NCI-H2227 (cell line): ENCODE data around the gene MAGEB17.
A peak's percentile ranks its signal among the peaks of the same experiment; 100 is the strongest.
"Not testable (repeated sequence)": the region's sequence is repeated elsewhere in the genome, so short reads cannot be mapped to it uniquely, and the experiment has no call there.

Source experiments
- DNase-seq: peaks from one replicate; lab custom pipeline; 2025; ENCODE audit not compliant: unreplicated experiment; lab: John Stamatoyannopoulos, UW

The MAGEB17 gene

DNA sequence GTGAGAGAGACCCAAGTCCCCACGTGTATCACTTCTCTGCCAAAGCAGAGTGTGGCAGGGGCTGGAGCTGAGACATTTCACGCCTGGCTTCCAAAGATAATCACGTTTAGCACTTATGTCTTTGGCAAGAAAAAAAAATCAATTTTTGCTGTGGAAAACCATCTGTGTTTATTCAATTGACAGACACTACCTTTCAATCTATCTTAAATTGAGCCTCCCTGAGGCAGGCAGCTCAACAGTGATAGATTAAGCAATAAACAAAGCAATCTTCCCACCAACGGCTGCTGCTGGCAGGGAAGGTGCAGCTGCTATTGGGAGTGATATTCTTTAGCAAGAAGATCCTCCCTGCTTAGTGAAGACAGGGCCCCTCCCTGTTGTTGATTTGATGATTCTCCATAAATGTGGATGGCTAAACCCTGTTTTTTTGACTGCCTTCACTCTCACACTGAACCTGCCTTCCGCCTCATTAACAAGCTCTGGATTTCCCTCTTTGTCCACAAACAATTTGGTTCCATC lies 11.6 kb upstream of the MAGEB17 start:
- peak; percentile 57 for DNase-seq

GRCh38 chrX:16156692-16157331 lies 10.5 kb upstream of the MAGEB17 start:
- no peak for DNase-seq

- no peak for DNase-seq
Observed at GRCh38 chrX:16160729-16161128, 6.6 kb upstream of the MAGEB17 start.

DNA sequence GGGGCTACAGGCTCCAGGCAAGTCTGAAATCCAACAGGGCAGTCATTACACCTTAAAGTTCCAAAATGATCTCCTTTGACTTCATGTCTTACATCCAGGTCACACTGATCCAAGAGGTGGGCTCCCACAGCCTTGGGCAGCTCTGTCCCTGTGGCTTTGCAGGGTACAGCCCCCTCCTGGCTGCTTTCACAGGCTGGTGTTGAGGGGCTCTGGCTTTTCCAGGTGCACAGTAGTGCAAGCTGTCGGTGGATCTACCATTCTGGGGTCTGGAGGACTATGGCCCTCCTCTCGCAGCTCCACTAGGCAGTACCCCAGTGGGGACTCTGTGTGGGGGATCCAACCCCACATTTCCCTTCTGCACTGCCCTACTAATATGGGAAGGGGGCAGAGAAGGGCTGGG lies 6.1 kb upstream of the MAGEB17 start:
- DNase-seq: not testable (repeated sequence)

DNA sequence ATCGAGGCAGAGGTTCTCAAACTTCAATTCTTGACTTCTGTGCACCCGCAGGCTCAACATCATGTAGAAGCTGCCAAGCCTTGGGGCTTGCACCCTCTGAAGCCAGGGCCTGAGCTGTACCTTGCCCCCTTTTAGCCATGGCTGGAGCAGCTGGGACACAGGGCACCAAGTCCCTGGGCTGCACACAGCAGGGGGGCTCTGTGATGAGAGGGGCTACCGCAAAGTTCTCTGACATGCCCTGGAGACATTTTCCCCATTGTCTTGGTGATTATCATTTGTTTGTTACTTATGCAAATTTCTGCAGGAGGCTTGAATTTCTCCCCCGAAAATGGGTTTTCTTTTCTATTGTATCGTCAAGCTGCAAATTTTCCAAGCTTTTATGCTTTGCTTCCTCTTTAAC lies 4.9 kb upstream of the MAGEB17 start:
- no peak for DNase-seq

DNA sequence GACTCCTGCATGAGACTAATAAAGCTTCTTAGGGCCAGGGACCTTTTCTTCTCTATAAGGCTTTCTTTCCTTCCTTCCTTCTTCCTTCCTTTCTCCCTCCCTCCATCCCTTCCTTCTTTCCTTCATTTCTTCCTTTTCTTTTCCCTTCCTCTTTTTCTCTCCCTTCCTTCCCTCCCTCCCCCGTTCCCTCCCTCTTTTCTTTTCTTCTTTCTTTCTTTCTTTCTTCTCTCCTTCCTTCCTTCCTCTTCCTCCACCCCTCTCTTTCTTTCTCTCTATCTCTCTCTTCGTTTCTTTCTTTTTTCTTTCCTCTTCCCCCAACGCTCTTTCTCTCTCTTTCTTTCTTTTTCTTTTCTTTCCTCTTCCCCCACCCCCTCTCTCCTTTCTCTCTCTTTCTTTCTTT lies 2.5 kb upstream of the MAGEB17 start:
- DNase-seq: no peak

- DNase-seq: no peak
Observed at GRCh38 chrX:16171039-16171438, 3.8 kb downstream of the MAGEB17 start.

GRCh38 chrX:16171944-16172343 lies 4.7 kb downstream of the MAGEB17 start:
- DNase-seq: no peak

DNA sequence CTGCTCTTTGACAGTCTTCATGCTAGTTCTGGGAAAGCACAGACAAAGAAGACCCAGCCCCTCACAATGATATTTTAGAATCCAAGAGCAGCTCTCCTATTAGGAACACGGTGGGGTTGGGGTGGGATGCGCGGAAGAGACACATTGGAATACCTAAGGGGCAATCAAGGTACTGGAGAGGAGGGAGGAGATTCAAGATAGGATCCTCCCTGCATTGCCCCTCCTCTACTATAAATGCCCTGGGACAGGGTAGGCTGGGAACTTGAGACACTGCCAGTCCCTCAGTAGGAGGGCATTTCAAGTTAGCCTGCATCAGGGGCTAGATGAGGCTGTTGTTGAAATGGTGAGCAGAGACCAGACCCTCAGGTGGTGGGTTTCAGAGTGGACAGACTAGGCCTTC lies 5.1 kb downstream of the MAGEB17 start:
- no peak for DNase-seq

GRCh38 chrX:16175329-16176061 lies 8.2 kb downstream of the MAGEB17 start:
- no peak for DNase-seq

DNA sequence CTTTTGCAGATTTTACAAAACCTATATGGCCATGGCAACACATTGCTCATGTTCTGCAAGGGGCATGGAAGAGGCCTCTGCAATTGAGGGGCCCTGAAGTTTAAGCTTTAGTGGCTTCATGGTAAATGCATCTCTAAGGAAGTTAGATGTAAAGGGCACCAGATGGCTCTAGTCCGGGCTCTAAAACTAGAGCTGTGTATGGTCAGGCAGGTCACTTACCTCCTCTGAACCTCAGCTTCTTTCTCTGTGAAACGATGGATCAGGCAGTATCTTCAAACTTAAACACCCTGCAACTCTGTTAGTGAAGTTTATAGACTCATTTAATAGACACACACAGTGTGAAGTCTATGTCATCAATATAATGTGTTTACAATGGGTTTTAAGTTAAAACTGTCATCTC lies 10.0 kb downstream of the MAGEB17 start:
- no peak for DNase-seq

GRCh38 chrX:16183843-16184242 lies 16.6 kb downstream of the MAGEB17 start:
- not testable (repeated sequence) for DNase-seq

DNA sequence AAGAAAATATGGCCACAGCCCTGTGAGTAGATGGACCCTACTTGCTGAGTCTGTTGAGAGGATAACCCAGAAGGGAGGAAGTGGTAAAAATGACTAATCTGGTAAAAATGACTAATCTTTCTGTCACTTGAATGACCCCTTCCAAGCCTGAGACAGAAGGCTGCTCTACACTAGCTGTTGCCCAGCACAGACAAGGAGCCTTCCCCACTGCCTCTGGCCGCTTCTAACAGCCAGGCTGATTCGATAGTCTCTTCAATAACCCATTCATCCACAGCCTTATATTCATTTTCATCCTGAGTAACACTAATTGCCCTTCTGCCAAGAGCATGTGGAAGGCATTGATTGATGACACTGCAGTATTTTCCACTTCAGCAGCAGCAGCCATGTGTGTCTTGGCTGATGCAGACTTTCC lies 18.4 kb downstream of the MAGEB17 start:
- DNase-seq: no peak

DNA sequence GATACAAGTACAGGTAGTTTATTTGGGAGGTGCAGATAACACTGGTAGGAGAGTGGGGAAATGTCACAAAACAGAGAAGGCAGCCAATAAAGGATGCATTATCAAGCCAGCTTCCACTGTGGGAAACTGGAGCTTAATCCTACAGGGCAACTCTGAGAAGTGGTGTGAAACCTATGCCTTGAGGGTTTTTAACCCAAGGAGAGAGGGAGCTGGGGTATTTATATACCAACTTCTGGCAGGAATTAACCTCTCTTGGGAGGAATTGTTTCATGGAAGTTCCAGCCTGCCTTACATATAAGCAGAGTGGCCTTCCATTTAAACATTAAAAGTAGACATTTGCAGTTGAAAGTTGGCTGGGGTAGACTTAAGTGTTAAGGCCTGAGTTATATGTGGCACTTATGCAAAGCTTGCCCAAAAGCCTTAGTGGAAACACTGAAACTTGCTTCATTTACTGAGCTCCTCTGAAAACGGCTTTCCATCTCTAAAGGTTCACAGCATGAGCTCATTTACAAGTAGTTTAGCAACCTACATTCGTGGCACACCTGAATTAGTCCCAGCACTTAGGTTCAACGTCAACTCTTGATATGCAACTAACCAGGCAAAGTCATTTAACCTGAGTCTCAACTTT lies 19.2 kb downstream of the MAGEB17 start:
- DNase-seq: no peak

DNA sequence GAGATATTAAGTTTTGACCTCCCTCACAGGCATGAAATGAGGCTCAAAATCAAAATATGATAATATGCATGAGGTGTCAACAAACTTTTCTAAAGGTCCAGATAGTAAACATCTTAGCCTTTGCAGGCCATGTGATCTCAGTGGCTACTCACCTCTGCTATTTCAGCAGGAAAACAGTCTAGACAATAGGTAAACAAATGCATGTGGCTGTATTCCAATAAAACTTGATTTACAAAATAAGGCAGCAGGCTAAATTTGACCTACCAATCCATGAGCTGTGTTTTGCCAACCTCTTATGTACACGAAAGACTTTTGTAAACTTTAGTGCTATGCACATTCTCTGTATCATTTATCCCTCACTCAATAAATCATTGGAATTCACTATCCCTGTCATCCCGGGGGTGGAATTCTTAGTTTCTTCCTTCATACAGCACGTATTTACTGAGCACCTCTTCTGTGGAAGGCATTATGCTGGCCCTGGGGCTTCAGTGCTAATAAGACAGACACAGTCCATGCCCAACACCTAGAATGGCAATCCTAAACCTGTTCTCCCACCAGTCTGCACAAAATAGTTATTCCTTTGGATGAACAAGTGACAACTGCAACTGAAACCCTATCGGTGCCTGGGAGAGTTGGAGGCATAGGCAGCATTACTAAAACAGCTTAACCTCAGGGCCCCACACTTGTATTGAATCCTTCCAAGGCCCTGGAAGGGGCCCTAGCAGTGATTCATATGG lies 19.9 kb downstream of the MAGEB17 start:
- DNase-seq: no peak

DNA sequence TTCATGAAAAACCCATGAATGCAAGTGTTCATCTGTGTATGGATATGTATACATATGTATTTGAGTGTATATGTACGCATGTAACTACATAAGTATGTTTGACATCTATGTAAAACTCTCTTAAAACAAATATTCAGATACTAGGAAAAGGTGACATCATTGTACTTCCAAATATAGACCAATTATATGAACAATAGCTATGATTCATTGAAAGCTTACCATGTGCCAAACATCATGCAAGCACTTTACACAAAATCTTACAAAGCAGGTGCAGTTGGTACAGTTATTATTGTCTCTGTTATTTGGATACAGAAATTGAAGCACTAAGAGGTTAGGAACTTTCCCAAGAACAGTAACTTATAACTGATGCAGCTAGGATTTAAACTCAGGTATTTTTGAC lies 21.4 kb downstream of the MAGEB17 start:
- no peak for DNase-seq

- DNase-seq: peak; percentile 67
Observed at GRCh38 chrX:16191605-16192004, 24.3 kb downstream of the MAGEB17 start.

DNA sequence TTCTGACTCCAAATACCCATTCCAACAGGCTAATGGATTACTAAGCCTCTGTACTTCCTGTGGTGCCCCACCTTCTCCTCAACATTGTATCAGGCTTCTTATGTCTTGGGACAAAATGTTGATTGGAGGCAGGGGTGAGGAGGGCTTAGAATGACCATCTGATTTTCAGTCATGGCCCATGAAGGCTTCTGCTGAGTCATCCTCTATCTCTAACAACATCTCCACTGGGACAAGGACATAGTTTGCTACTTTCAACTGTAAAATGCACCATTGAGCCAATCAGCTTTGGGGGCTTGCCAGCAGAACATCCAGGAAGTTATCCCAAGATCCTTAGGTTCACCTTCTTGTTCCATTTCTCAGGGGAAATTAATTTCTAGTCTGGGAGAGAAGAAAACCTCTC lies 29.5 kb downstream of the MAGEB17 start:
- no peak for DNase-seq

GRCh38 chrX:16199343-16199742 lies 32.1 kb downstream of the MAGEB17 start:
- DNase-seq: no peak

DNA sequence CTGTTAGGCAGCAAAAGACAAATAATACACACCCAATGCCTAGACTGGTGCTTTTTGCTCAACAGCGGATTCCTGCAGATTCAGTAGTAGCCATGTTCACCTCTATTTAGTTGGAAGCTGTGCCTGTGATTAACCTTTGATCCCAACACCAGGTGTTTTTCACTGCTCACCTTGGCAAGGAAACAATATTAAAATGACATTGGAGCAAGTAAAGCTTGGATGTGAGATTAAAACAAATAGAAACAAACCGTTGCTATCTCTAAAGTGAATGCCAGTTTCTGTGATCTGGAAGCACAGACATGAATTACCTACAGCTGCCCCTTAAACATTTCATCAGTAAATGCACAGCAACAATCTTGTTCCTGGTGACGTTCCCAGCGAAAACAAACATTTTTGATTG lies 35.7 kb downstream of the MAGEB17 start:
- DNase-seq: no peak

DNA sequence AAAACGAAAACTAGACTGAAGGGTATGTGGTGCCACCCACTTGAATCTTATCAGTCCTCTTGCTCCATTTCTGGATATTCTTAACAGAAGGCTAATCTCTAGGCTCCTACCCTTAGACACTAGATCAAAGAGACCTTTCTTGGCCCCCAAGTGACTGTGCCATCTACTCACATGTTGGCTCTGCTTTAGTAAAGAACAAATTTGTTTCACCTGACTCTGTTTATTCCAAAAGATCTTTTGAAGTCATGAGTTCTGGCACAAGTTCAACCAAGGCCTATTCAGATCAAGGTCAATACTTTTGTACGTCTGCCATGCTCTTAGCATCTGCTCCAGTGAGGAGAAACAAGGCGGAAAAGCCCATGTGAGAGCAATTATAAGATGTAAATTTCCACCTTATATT lies 37.3 kb downstream of the MAGEB17 start:
- DNase-seq: no peak
